Epithelial cell of proximal tubule (primary cell): ENCODE measurements around the gene FRMD1. TPM values are rescaled to one million over a fixed set of nuclear protein-coding genes. Genes with fewer than 3 reads are reported as not detected.

Experiments used
- DNase-seq: peaks from one replicate; pipeline ENCODE4 v3.0.0-alpha.2; 2011; ENCODE audit warnings: low read depth
- H3K4me3 ChIP-seq: 2 replicates; pipeline ENCODE4 v1.5.1; 2011; ENCODE audit warnings: low read depth, mild to moderate bottlenecking, low read length
- CTCF ChIP-seq: conservative IDR thresholded peaks from 2 replicates; pipeline ENCODE4 v1.5.1; 2012; ENCODE audit warnings: low read depth, mild to moderate bottlenecking, low read length
- total RNA-seq: library from RNA; depleted of rRNA; stranded (reverse); fragments of >200 nt; gene quantifications from 2 replicates; pipeline ENCODE4 v1.2.3, GENCODE V29; 2015

Gene FRMD1
- total RNA-seq, 1 donor from 2014 or later: not detected

- no peak overlapping the region for H3K4me3 ChIP-seq
- TF ChIP-seq CTCF: no peak
- DNase-seq: no peak
These were observed 16.8 kb upstream of the FRMD1 start for GRCh38 chr6:168095716-168096250.

GRCh38 chr6:168095171-168095691 is 16.2 kb upstream of the FRMD1 start:
- no peak for DNase-seq
- no peak for TF ChIP-seq CTCF
- H3K4me3 ChIP-seq: no peak overlapping the region

GRCh38 chr6:168093634-168094033 is 14.6 kb upstream of the FRMD1 start:
- H3K4me3 ChIP-seq: no peak overlapping the region
- no peak for TF ChIP-seq CTCF
- DNase-seq: no peak

GRCh38 chr6:168093071-168093505 is 14.1 kb upstream of the FRMD1 start:
- no peak for TF ChIP-seq CTCF
- H3K4me3 ChIP-seq: no peak overlapping the region
- no peak for DNase-seq

GRCh38 chr6:168092541-168092940 is 13.5 kb upstream of the FRMD1 start:
- no peak for TF ChIP-seq CTCF
- no peak for DNase-seq
- no peak overlapping the region for H3K4me3 ChIP-seq

GRCh38 chr6:168091381-168092264 is 12.6 kb upstream of the FRMD1 start:
- DNase-seq: no peak
- TF ChIP-seq CTCF: no peak
- H3K4me3 ChIP-seq: no peak overlapping the region

- no peak overlapping the region for H3K4me3 ChIP-seq
- no peak for DNase-seq
- no peak for TF ChIP-seq CTCF
These were observed 11.7 kb upstream of the FRMD1 start for GRCh38 chr6:168090706-168091105.
